ENCODE data around the gene B3GNT5.

Gene B3GNT5

GRCh38 chr3:183255348-183255730, 2.3 kb downstream of the B3GNT5 start:
- Histone ChIP-seq H3K4me3 (ENCODE audit: low read depth in 1 of 2, low read length in 2 of 2) (peak overlapping the region in 1 of 2 donors; percentile 80), H3K4me1 (ENCODE audit: insufficient read depth, low read length) (peaks cover 4% of the 10 kb centered on the region)

GRCh38 chr3:183259087-183259486, 6.0 kb downstream of the B3GNT5 start:
- Histone ChIP-seq H3K27ac (ENCODE audit: low read depth, low read length) (no peak overlapping the region), H3K4me3 (ENCODE audit: low read depth in 1 of 2, low read length in 2 of 2) (no peak overlapping the region), H3K4me1 (ENCODE audit: insufficient read depth, low read length) (peaks cover 4% of the 10 kb centered on the region), H3K27me3 (ENCODE audit: control insufficient read depth in 1 of 2, insufficient read depth in 2 of 2, low read length in 2 of 2) (peaks cover 0 to 5% of the 10 kb centered on the region in 2 donors), H3K36me3 (ENCODE audit: insufficient read depth, low read length) (no peaks in the 10 kb centered on the region), H3K9me3 (ENCODE audit: low read length) (no peaks in the 10 kb centered on the region), H3K9ac (ENCODE audit: low read length) (no peak overlapping the region)

More at GRCh38 chr3:183255348-183255730, 2.3 kb downstream of the B3GNT5 start:
- no peaks in the 10 kb centered on the region for H3K9me3 ChIP-seq (ENCODE audit: low read length)
- no peaks in the 10 kb centered on the region for H3K36me3 ChIP-seq (ENCODE audit: insufficient read depth, low read length)
- no peak overlapping the region for H3K9ac ChIP-seq (ENCODE audit: low read length)
- no peak overlapping the region for H3K27ac ChIP-seq (ENCODE audit: low read depth, low read length)
- peaks cover 0 to 5% of the 10 kb centered on the region in 2 donors for H3K27me3 ChIP-seq (ENCODE audit: control insufficient read depth in 1 of 2, insufficient read depth in 2 of 2, low read length in 2 of 2)

DNA sequence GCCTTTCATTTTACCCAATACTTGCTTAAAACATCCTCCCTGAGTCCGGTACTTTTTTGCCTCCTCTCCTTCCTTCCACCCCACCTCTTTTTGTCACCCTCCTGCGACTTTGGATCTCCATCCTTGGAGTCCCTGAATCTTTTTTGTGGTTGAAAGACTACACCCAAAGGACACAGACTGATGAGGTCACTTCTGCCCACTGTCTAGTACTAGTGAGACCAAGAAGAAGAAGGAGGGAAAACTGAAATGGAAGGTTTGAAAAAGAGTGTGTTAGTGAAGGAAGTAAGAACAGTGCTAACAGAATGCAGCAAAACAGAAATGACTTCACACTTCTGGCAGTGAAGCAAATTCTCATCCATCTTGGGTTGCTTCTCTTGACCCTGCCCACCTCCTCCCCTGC, 6.6 kb downstream of the B3GNT5 start:
- Histone ChIP-seq H3K4me1 (ENCODE audit: insufficient read depth, low read length) (peaks cover 4% of the 10 kb centered on the region), H3K9ac (ENCODE audit: low read length) (no peak overlapping the region), H3K4me3 (ENCODE audit: low read depth in 1 of 2, low read length in 2 of 2) (no peak overlapping the region), H3K9me3 (ENCODE audit: low read length) (no peaks in the 10 kb centered on the region), H3K36me3 (ENCODE audit: insufficient read depth, low read length) (no peaks in the 10 kb centered on the region), H3K27me3 (ENCODE audit: control insufficient read depth in 1 of 2, insufficient read depth in 2 of 2, low read length in 2 of 2) (peaks cover 0 to 1% of the 10 kb centered on the region in 2 donors), H3K27ac (ENCODE audit: low read depth, low read length) (no peak overlapping the region)

DNA sequence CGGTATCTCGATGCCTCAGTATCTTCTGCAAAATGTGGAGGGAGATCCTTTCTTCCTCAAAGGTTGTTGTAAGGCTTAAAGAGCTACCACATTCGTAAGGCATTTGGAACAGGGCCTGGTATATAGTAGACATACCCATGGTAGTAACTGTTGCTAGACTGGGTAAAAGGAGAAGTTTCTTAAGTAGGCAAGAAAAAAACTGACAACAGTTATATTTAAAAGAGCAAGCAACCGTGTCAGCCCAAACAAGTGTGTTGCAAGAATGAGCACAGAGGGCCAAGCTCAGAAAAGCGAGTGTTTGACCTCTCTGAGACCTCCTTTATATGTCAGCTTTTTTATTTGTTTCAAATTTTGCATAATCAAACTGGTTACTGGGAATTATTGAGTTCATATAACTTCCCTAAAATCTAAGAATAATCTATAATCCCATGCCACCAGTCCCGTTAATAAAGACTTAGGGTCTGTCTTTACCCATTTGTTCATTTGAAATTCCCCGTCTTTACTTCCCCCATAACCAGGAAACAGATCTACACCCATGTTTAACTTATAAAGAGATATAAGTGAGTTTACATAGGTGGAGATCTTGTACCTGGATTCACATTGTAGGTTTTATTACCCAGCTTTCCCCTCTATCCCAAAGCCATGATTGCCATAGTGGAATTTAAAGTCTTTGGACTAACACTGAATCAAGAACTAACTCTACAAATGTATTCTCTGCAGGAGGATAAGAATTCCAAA, 7.3 kb downstream of the B3GNT5 start:
- no peak overlapping the region for H3K4me3 ChIP-seq (ENCODE audit: low read depth in 1 of 2, low read length in 2 of 2)
- H3K4me1 ChIP-seq (ENCODE audit: insufficient read depth, low read length), result no peaks in the 10 kb centered on the region
- no peaks in the 10 kb centered on the region for H3K9me3 ChIP-seq (ENCODE audit: low read length)
- no peaks in the 10 kb centered on the region for H3K27me3 ChIP-seq (ENCODE audit: control insufficient read depth in 1 of 2, insufficient read depth in 2 of 2, low read length in 2 of 2)
- no peak overlapping the region for H3K27ac ChIP-seq (ENCODE audit: low read depth, low read length)
- no peak overlapping the region for H3K9ac ChIP-seq (ENCODE audit: low read length)
- no peaks in the 10 kb centered on the region for H3K36me3 ChIP-seq (ENCODE audit: insufficient read depth, low read length)

- no peaks in the 10 kb centered on the region for H3K9me3 ChIP-seq (ENCODE audit: low read length)
- no peak overlapping the region for H3K27ac ChIP-seq (ENCODE audit: low read depth, low read length)
- no peak overlapping the region for H3K9ac ChIP-seq (ENCODE audit: low read length)
- H3K36me3 ChIP-seq (ENCODE audit: insufficient read depth, low read length), result no peaks in the 10 kb centered on the region
- no peaks in the 10 kb centered on the region for H3K27me3 ChIP-seq (ENCODE audit: control insufficient read depth in 1 of 2, insufficient read depth in 2 of 2, low read length in 2 of 2)
- no peak overlapping the region for H3K4me3 ChIP-seq (ENCODE audit: low read depth in 1 of 2, low read length in 2 of 2)
- H3K4me1 ChIP-seq (ENCODE audit: insufficient read depth, low read length), result no peaks in the 10 kb centered on the region
Observed at GRCh38 chr3:183261151-183261724, 8.2 kb downstream of the B3GNT5 start.

GRCh38 chr3:183262875-183263378, 9.9 kb downstream of the B3GNT5 start:
- H3K9ac ChIP-seq (ENCODE audit: low read length), result no peak overlapping the region
- H3K4me1 ChIP-seq (ENCODE audit: insufficient read depth, low read length), result no peaks in the 10 kb centered on the region
- no peaks in the 10 kb centered on the region for H3K36me3 ChIP-seq (ENCODE audit: insufficient read depth, low read length)
- no peaks in the 10 kb centered on the region for H3K27me3 ChIP-seq (ENCODE audit: control insufficient read depth in 1 of 2, insufficient read depth in 2 of 2, low read length in 2 of 2)
- no peaks in the 10 kb centered on the region for H3K9me3 ChIP-seq (ENCODE audit: low read length)
- H3K4me3 ChIP-seq (ENCODE audit: low read depth in 1 of 2, low read length in 2 of 2), result no peak overlapping the region
- H3K27ac ChIP-seq (ENCODE audit: low read depth, low read length), result no peak overlapping the region

- no peaks in the 10 kb centered on the region for H3K36me3 ChIP-seq (ENCODE audit: insufficient read depth, low read length)
- no peak overlapping the region for H3K9ac ChIP-seq (ENCODE audit: low read length)
- H3K4me3 ChIP-seq (ENCODE audit: low read depth in 1 of 2, low read length in 2 of 2), result no peak overlapping the region
- no peaks in the 10 kb centered on the region for H3K9me3 ChIP-seq (ENCODE audit: low read length)
- no peaks in the 10 kb centered on the region for H3K27me3 ChIP-seq (ENCODE audit: control insufficient read depth in 1 of 2, insufficient read depth in 2 of 2, low read length in 2 of 2)
- no peaks in the 10 kb centered on the region for H3K4me1 ChIP-seq (ENCODE audit: insufficient read depth, low read length)
- no peak overlapping the region for H3K27ac ChIP-seq (ENCODE audit: low read depth, low read length)
Observed at GRCh38 chr3:183264268-183264667, 11.2 kb downstream of the B3GNT5 start.

DNA sequence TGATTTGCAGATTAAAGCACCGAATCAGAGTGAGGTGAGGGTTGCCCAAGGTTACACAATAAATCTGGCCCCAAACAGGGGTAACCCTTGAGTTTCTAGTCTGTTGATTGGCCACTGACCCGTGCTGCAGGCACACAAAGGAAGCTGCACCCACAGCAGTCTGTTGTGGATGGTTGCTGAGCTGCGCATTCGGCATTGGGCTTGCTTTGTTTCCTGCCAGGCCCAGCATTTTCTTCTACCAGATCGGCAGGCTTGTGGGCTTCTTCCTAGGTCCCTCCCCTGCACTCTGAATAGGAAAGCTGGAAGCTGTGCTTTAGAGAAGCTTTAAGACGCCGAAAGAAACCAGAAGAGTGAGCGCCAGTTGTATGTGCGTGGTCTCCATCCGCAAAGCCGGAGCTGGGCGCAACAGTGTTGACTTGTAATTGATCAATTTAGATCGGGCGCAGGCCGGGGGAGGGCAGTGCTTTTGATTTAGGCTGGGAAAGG, 12.1 kb downstream of the B3GNT5 start:
- H3K4me1 ChIP-seq (ENCODE audit: insufficient read depth, low read length), result no peaks in the 10 kb centered on the region
- no peak overlapping the region for H3K27ac ChIP-seq (ENCODE audit: low read depth, low read length)
- H3K9ac ChIP-seq (ENCODE audit: low read length), result no peak overlapping the region
- H3K9me3 ChIP-seq (ENCODE audit: low read length), result no peaks in the 10 kb centered on the region
- no peaks in the 10 kb centered on the region for H3K27me3 ChIP-seq (ENCODE audit: control insufficient read depth in 1 of 2, insufficient read depth in 2 of 2, low read length in 2 of 2)
- H3K36me3 ChIP-seq (ENCODE audit: insufficient read depth, low read length), result no peaks in the 10 kb centered on the region
- no peak overlapping the region for H3K4me3 ChIP-seq (ENCODE audit: low read depth in 1 of 2, low read length in 2 of 2)

GRCh38 chr3:183265834-183266417, 12.9 kb downstream of the B3GNT5 start:
- no peak overlapping the region for H3K9ac ChIP-seq (ENCODE audit: low read length)
- H3K36me3 ChIP-seq (ENCODE audit: insufficient read depth, low read length), result no peaks in the 10 kb centered on the region
- H3K4me1 ChIP-seq (ENCODE audit: insufficient read depth, low read length), result no peaks in the 10 kb centered on the region
- H3K27ac ChIP-seq (ENCODE audit: low read depth, low read length), result no peak overlapping the region
- no peak overlapping the region for H3K4me3 ChIP-seq (ENCODE audit: low read depth in 1 of 2, low read length in 2 of 2)
- no peaks in the 10 kb centered on the region for H3K9me3 ChIP-seq (ENCODE audit: low read length)
- no peaks in the 10 kb centered on the region for H3K27me3 ChIP-seq (ENCODE audit: control insufficient read depth in 1 of 2, insufficient read depth in 2 of 2, low read length in 2 of 2)

GRCh38 chr3:183266454-183266853, 13.4 kb downstream of the B3GNT5 start:
- Histone ChIP-seq H3K36me3 (ENCODE audit: insufficient read depth, low read length) (no peaks in the 10 kb centered on the region), H3K9ac (ENCODE audit: low read length) (no peak overlapping the region), H3K4me3 (ENCODE audit: low read depth in 1 of 2, low read length in 2 of 2) (no peak overlapping the region), H3K27me3 (ENCODE audit: control insufficient read depth in 1 of 2, insufficient read depth in 2 of 2, low read length in 2 of 2) (no peaks in the 10 kb centered on the region), H3K27ac (ENCODE audit: low read depth, low read length) (no peak overlapping the region), H3K9me3 (ENCODE audit: low read length) (no peaks in the 10 kb centered on the region), H3K4me1 (ENCODE audit: insufficient read depth, low read length) (no peaks in the 10 kb centered on the region)

GRCh38 chr3:183267140-183267539, 14.1 kb downstream of the B3GNT5 start:
- Histone ChIP-seq H3K27me3 (ENCODE audit: control insufficient read depth in 1 of 2, insufficient read depth in 2 of 2, low read length in 2 of 2) (no peaks in the 10 kb centered on the region), H3K9ac (ENCODE audit: low read length) (no peak overlapping the region), H3K36me3 (ENCODE audit: insufficient read depth, low read length) (no peaks in the 10 kb centered on the region), H3K4me1 (ENCODE audit: insufficient read depth, low read length) (no peaks in the 10 kb centered on the region), H3K9me3 (ENCODE audit: low read length) (no peaks in the 10 kb centered on the region), H3K27ac (ENCODE audit: low read depth, low read length) (no peak overlapping the region), H3K4me3 (ENCODE audit: low read depth in 1 of 2, low read length in 2 of 2) (no peak overlapping the region)
